ENCODE results near the gene LRRFIP1. TPM values are rescaled to one million over a fixed set of nuclear protein-coding genes. Genes with fewer than 3 reads are reported as not detected.

Gene LRRFIP1
- total and polyA plus RNA-seq, 2 of the 13 experiments (the other 11 are each of a cell fraction or from before 2014, with no cell fraction given), result 15.9 to 40.5 TPM

DNA sequence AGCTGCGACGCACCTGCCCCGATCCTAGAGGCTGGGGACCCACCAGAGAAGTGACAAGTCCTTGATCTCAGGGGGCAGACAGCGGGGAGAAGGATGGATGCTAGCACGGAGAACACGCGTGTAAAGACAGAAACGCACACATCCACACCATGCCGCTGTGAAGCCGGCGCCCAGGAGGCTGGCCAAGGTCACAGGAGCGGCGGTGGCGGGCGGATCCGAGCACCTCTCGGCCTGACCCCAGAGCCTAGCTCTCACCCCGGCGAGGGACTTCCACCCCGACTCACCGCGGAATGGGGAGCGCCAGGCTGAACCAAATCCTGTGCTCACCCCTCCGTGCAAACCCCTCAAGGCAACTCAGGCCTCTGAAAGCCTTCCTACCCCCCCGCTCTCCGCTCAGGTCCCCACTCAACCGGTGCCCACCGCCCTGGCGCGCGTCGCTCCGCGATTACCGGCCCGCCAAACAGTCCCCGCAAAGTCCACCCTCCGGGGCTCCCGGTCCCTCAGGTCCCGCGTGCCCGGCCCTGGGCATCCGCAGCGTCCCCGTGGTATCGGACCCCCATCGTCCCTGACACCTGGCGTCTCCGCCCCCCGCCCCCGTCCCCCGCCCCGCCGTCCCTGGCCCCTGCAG is 460 bp upstream of the LRRFIP1 start (continued):
- TF ChIP-seq EZH2 (conservative IDR thresholded peaks at IDR 0.05; ENCODE audit: low read depth, low read length) (peak; percentile 59; the same call in 1 of the 2 replicates), GABPB1 (CRISPR knock-in tag; IDR thresholded peaks at IDR 0.05) (0 out of 2 replicates have a peak, but pooled peaks have one; percentile 28), REL (CRISPR knock-in tag; conservative IDR thresholded peaks at IDR 0.05) (no peak), ZNF713 (CRISPR knock-in tag; IDR thresholded peaks at IDR 0.05) (no peak), NFYB (CRISPR knock-in tag; IDR thresholded peaks at IDR 0.05) (no peak), HIVEP1 (CRISPR knock-in tag; IDR thresholded peaks at IDR 0.05) (0 out of 2 replicates have a peak, but pooled peaks have one; percentile 26), ZNF33A (CRISPR knock-in tag; IDR thresholded peaks at IDR 0.05; ENCODE audit: borderline replicate concordance) (no peak), ZNF451 (CRISPR knock-in tag; IDR thresholded peaks at IDR 0.05) (0 out of 2 replicates have a peak, but pooled peaks have one; percentile 25), HNRNPL (IDR thresholded peaks at IDR 0.05; ENCODE audit: low read depth, low read length) (no peak), GTF3A (CRISPR knock-in tag; conservative IDR thresholded peaks at IDR 0.05) (0 out of 2 replicates have a peak, but pooled peaks have one; percentile 33), KAT7 (CRISPR knock-in tag; IDR thresholded peaks at IDR 0.05; ENCODE audit: borderline replicate concordance) (no peak), MAZ (IDR thresholded peaks at IDR 0.05; ENCODE audit: borderline replicate concordance, low read depth, low read length) (no peak), MAZ (CRISPR knock-in tag; IDR thresholded peaks at IDR 0.05; ENCODE audit: low read depth) (peak; percentile 27; the same call in 1 of the 2 replicates), PAF1 (CRISPR knock-in tag; IDR thresholded peaks at IDR 0.05) (no peak), USF2 (IDR thresholded peaks at IDR 0.05; ENCODE audit: low read depth, low read length) (no peak), USF2 (CRISPR knock-in tag; IDR thresholded peaks at IDR 0.05; ENCODE audit: borderline replicate concordance) (no peak)
- TF ChIP-seq, protein P1, sequence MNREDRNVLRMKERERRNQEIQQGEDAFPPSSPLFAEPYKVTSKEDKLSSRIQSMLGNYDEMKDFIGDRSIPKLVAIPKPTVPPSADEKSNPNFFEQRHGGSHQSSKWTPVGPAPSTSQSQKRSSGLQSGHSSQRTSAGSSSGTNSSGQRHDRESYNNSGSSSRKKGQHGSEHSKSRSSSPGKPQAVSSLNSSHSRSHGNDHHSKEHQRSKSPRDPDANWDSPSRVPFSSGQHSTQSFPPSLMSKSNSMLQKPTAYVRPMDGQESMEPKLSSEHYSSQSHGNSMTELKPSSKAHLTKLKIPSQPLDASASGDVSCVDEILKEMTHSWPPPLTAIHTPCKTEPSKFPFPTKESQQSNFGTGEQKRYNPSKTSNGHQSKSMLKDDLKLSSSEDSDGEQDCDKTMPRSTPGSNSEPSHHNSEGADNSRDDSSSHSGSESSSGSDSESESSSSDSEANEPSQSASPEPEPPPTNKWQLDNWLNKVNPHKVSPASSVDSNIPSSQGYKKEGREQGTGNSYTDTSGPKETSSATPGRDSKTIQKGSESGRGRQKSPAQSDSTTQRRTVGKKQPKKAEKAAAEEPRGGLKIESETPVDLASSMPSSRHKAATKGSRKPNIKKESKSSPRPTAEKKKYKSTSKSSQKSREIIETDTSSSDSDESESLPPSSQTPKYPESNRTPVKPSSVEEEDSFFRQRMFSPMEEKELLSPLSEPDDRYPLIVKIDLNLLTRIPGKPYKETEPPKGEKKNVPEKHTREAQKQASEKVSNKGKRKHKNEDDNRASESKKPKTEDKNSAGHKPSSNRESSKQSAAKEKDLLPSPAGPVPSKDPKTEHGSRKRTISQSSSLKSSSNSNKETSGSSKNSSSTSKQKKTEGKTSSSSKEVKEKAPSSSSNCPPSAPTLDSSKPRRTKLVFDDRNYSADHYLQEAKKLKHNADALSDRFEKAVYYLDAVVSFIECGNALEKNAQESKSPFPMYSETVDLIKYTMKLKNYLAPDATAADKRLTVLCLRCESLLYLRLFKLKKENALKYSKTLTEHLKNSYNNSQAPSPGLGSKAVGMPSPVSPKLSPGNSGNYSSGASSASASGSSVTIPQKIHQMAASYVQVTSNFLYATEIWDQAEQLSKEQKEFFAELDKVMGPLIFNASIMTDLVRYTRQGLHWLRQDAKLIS (CRISPR knock-in tag; IDR thresholded peaks at IDR 0.05), result no peak
- TF ChIP-seq, protein P2, sequence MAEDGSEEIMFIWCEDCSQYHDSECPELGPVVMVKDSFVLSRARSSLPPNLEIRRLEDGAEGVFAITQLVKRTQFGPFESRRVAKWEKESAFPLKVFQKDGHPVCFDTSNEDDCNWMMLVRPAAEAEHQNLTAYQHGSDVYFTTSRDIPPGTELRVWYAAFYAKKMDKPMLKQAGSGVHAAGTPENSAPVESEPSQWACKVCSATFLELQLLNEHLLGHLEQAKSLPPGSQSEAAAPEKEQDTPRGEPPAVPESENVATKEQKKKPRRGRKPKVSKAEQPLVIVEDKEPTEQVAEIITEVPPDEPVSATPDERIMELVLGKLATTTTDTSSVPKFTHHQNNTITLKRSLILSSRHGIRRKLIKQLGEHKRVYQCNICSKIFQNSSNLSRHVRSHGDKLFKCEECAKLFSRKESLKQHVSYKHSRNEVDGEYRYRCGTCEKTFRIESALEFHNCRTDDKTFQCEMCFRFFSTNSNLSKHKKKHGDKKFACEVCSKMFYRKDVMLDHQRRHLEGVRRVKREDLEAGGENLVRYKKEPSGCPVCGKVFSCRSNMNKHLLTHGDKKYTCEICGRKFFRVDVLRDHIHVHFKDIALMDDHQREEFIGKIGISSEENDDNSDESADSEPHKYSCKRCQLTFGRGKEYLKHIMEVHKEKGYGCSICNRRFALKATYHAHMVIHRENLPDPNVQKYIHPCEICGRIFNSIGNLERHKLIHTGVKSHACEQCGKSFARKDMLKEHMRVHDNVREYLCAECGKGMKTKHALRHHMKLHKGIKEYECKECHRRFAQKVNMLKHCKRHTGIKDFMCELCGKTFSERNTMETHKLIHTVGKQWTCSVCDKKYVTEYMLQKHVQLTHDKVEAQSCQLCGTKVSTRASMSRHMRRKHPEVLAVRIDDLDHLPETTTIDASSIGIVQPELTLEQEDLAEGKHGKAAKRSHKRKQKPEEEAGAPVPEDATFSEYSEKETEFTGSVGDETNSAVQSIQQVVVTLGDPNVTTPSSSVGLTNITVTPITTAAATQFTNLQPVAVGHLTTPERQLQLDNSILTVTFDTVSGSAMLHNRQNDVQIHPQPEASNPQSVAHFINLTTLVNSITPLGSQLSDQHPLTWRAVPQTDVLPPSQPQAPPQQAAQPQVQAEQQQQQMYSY (CRISPR knock-in tag; IDR thresholded peaks at IDR 0.05), result no peak
- TF ChIP-seq, protein P3, sequence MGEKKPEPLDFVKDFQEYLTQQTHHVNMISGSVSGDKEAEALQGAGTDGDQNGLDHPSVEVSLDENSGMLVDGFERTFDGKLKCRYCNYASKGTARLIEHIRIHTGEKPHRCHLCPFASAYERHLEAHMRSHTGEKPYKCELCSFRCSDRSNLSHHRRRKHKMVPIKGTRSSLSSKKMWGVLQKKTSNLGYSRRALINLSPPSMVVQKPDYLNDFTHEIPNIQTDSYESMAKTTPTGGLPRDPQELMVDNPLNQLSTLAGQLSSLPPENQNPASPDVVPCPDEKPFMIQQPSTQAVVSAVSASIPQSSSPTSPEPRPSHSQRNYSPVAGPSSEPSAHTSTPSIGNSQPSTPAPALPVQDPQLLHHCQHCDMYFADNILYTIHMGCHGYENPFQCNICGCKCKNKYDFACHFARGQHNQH (CRISPR knock-in tag; IDR thresholded peaks at IDR 0.05), result peak; percentile 44; the same call in 1 of the 2 replicates

Measured in HepG2 (cell line).